COLO668 (cell line): ENCODE data around the gene TGFB2.
A peak's percentile ranks its signal among the peaks of the same experiment; 100 is the strongest.

Source experiments
- DNase-seq: peaks from one replicate; lab custom pipeline; 2025; ENCODE audit not compliant: unreplicated experiment; lab: John Stamatoyannopoulos, UW

Gene TGFB2

GRCh38 chr1:218357893-218358232, 12.7 kb downstream of the TGFB2 start:
- no peak for DNase-seq

GRCh38 chr1:218361298-218362065, 16.3 kb downstream of the TGFB2 start:
- DNase-seq, result peak; percentile 18

GRCh38 chr1:218362418-218363076, 17.4 kb downstream of the TGFB2 start:
- DNase-seq, result no peak

- DNase-seq, result no peak
These were observed 18.0 kb downstream of the TGFB2 start for GRCh38 chr1:218363141-218363540.

- peak; percentile 16 for DNase-seq
These were observed 19.0 kb downstream of the TGFB2 start for GRCh38 chr1:218364028-218364710.

- DNase-seq, result no peak
These were observed 20.3 kb downstream of the TGFB2 start for GRCh38 chr1:218365226-218365999.

- peak; percentile 92 for DNase-seq
These were observed 21.4 kb downstream of the TGFB2 start for GRCh38 chr1:218366322-218367052.

GRCh38 chr1:218367118-218367517, 22.0 kb downstream of the TGFB2 start:
- DNase-seq, result no peak

GRCh38 chr1:218368686-218369085, 23.6 kb downstream of the TGFB2 start:
- DNase-seq, result no peak

GRCh38 chr1:218369688-218370511, 24.8 kb downstream of the TGFB2 start:
- no peak for DNase-seq

- peak; percentile 56 for DNase-seq
These were observed 27.0 kb downstream of the TGFB2 start for GRCh38 chr1:218371927-218372672.

GRCh38 chr1:218374401-218375353, 29.5 kb downstream of the TGFB2 start:
- DNase-seq, result no peak

GRCh38 chr1:218376722-218377121, 31.6 kb downstream of the TGFB2 start:
- DNase-seq, result no peak

GRCh38 chr1:218377143-218377660, 32.1 kb downstream of the TGFB2 start:
- DNase-seq, result peak; percentile 65

- no peak for DNase-seq
These were observed 35.2 kb downstream of the TGFB2 start for GRCh38 chr1:218380125-218380977.

GRCh38 chr1:218382261-218382660, 37.1 kb downstream of the TGFB2 start:
- DNase-seq, result no peak

- DNase-seq, result no peak
These were observed 37.9 kb downstream of the TGFB2 start for GRCh38 chr1:218383051-218383450.
